ENCODE measurements around the gene LOXHD1. TPM values are rescaled to one million over a fixed set of nuclear protein-coding genes. Genes with fewer than 3 reads are reported as not detected.

Gene LOXHD1
- total RNA-seq, 1 donor from 2014 or later: 0.29 TPM

Other genes with a start within 250 kb of the LOXHD1 start
- not detected for gene ST8SIA5, start 99.8 kb upstream of the LOXHD1 start, total RNA-seq

Data from ureter (tissue), 1 donor.